OCI-M2 (cell line): ENCODE data around the gene NDST1.
A peak's percentile ranks its signal among the peaks of the same experiment; 100 is the strongest.

Source experiments
- DNase-seq: peaks from one replicate; lab custom pipeline; 2025; ENCODE audit not compliant: unreplicated experiment; lab: John Stamatoyannopoulos, UW

NDST1 gene

DNA sequence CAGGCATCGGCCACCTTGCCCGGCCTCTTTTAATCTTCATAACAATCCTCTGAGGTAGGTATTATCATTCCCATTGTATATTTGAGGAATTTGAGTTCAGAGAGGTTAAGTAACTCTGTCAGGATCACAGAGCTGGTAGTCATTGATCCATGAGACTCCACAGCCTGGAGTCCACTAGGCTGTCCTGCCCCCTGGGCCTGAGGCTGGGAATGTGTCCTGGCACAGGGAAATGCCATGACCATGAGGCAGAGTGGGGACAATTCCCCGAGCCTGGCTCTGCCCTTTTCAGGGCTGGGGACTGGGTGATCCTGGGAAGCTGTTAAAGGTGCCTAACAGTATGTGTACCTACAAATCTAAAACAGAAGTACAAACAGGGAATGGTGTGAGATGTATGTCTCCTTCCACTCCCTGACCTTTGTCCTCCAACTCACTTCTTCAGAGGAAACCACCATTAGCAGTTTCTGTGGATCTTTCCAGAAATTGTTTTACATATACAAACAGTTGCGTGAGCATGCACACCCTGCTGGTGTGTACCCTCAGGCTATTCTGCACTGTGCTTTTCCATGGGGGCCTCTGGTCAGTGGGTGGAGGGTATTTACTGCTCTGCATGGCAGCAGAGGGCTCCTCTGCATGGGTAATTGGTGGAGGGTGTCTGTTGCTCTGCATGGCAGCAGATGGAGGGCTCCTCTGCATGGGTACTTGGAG lies 53.8 kb downstream of the NDST1 start:
- DNase-seq, result no peak

GRCh38 chr5:150562832-150563231 lies 54.9 kb downstream of the NDST1 start:
- peak; percentile 6 for DNase-seq

DNA sequence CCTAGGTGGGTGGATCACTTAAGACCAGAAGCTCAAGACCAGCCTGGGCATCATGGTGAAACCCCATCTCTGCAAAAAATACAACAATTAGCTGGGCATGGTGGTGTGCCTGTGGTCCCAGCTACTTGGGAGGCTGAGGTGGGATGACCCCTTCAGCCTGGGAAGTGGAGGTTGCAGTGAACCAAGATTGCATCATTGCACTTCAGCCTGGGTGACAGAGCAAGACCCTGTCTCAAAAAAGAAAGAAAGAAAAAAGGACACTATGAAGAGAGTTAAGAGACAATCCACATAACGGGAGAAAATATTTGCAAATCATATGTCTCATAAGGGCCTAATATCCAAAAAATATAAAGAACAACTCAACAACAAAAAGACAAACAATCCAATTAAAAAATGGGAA lies 57.9 kb downstream of the NDST1 start:
- no peak for DNase-seq

DNA sequence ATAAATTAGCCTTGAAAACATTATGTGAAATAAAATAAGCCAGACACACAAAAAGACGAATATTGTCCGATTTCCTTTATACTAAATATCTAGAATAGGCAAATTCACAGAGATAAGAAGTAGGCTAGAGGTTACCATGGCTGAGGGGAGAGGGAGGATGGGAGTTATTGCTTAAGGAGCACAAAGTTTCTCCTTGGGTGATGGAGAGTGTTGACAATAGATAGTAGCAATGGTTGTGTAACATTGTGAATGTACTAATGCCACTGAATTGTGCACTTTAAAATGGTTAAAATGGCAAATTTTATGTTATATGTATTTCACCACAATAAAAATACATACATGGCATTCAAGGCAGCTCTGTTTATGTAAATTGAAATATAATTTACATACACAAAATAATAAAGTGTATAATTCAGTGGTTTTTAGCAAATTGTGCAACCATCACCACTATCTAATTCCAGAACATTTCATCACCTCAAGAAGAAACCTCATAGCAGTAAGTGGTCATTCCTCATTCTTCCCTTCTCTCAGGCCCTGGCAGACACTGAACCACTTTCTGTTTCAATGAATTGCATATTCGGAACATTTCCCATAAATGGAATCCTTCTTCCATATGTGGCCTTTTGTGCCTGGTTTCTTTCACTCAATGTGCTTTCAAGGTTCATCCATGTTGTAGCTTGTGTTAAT lies 59.2 kb downstream of the NDST1 start:
- DNase-seq, result no peak

GRCh38 chr5:150568663-150569062 lies 60.7 kb downstream of the NDST1 start:
- no peak for DNase-seq

- DNase-seq, result no peak
Observed at GRCh38 chr5:150570333-150570732, 62.4 kb downstream of the NDST1 start.

DNA sequence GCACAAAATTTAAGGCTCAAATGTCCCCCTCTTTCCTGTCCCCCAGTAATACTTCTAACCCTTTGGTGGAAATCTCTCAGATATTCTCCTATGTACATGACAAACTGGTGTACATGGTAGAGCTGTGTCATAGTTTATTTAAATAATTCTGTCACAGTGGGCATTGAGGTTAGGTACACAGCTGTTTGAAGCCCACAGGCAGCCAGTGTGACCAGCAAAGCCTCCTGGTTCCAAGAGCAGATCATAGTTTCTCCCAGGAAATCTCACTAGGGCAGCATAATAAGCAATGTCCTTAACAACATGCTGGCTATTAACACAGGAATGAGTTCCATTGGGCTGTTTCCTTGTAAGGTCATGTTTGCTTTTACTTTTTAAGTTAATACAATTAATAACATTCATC lies 63.9 kb downstream of the NDST1 start:
- no peak for DNase-seq

DNA sequence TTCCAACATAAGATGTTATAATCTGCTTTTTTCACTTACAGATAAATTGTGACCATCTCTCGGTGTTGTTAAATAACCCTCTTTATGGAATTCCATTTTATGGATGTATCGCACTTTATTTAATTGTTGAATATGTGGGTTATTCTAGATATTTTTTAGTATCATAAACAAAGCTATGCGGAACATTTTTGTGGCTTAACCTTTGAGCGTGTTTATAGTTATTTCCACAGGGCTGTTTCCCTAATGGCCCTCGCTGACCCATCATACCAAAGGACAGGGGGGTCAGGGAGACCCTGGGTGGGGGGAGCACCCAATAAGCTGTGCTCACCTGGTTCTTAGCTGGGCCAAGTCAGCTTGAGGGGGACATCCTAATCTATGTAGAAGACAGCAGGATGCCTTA lies 65.3 kb downstream of the NDST1 start:
- no peak for DNase-seq

DNA sequence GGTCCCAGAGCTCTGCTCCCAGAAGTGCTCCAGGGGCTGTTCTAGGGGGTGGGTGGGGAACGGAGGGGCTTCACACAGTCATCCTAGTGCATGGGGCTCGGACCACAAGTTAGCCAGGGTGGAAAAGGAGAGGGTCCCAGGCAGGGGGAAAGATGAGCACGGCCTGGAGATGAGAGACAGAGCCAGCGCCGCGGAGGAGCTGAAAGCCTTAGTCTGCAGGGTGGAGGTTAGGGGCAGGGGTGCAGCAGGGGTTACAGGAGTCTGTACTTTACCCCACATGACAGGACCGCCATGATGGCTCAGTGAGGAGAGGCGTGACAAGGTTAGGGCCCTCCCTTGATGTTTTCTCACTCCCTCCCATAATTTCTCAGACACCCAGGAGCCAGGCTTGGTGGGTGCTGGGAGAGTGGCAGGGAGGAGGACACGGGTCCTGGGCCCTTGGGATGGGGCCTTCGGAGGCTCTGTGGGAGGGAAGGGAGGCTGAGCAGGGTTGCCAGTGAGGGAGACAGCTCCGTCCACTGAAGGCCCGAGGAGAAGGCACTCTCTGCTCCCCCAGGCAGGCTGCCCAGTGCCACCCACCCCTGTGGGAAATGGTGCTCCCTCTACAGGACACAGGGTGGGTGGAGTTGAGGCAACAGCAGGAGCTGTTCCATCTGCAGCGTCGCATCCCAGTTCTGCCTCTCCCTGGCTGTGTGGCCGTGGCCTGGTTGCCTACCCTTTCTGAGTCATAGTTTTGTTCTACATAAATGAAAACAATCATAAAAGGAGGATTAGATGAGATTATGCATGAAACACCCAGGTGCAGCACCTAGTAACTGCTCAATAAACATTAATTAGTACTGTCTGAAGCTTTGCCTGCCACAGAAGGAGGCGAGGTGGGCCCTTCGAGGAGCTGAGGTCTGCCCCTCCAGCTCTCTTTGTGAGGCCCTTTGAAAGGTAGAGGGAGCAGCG lies 66.2 kb downstream of the NDST1 start:
- no peak for DNase-seq

- DNase-seq, result no peak
Observed at GRCh38 chr5:150574818-150575547, 67.1 kb downstream of the NDST1 start.

- DNase-seq, result no peak
Observed at GRCh38 chr5:150575745-150576448, 68.0 kb downstream of the NDST1 start.

GRCh38 chr5:150576449-150576949 lies 68.6 kb downstream of the NDST1 start:
- no peak for DNase-seq

DNA sequence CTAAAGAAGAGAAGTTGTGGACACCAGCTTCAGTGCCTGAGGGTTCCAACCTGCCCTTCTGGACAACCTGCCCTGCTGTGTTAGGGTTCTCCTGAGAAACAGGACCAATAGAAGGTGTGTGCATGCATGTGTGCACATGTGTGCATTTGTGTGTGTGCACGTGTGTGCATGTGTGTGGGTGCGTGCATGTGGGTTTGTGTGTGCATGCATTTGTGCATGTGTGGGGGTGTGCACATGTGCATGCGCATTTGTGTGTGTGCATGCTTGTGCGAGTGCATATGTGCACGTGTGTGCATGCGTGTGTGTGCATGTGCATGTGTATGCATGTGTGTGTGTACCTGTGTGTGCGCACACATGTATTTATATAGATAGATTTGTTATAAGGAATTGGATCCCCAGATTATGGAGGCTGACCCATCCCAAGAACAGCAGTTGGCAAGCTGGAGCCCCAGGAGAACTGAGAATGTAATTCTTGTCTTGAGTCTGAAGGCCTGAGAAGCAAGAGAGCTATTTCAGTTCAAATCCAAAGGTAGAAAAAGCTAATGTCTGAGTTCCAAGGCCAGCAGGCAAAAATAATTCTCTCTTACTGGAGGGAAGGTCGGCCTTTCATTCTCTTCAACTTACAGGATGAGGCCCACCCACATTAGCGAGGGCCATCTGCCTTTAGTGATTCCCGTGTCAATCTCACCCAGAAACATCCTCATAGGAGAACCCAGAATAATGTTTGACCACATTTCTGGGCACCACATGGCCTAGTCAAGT lies 69.6 kb downstream of the NDST1 start:
- DNase-seq, result no peak

- no peak for DNase-seq
Observed at GRCh38 chr5:150578781-150579461, 71.0 kb downstream of the NDST1 start.

- DNase-seq, result no peak
Observed at GRCh38 chr5:150579462-150580400, 71.8 kb downstream of the NDST1 start.

DNA sequence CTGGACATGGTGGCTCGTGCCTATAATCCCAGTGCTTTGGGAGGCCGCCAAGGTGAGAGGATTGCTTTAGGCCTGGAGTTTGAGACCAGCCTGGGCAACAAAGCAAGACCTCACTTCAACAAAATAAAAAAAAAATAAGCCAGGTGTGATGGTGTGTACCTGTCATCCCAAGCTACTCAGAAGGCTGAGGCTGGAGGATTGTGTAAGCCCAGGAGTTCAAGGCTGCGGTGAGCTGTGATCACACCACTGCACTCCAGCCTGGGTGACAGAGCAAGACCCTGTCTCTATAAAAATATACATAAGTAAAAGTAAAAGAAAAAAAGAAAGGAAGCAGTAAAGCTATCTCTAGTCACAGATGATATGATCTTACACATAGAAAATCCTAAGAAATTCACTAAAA lies 73.0 kb downstream of the NDST1 start:
- no peak for DNase-seq

DNA sequence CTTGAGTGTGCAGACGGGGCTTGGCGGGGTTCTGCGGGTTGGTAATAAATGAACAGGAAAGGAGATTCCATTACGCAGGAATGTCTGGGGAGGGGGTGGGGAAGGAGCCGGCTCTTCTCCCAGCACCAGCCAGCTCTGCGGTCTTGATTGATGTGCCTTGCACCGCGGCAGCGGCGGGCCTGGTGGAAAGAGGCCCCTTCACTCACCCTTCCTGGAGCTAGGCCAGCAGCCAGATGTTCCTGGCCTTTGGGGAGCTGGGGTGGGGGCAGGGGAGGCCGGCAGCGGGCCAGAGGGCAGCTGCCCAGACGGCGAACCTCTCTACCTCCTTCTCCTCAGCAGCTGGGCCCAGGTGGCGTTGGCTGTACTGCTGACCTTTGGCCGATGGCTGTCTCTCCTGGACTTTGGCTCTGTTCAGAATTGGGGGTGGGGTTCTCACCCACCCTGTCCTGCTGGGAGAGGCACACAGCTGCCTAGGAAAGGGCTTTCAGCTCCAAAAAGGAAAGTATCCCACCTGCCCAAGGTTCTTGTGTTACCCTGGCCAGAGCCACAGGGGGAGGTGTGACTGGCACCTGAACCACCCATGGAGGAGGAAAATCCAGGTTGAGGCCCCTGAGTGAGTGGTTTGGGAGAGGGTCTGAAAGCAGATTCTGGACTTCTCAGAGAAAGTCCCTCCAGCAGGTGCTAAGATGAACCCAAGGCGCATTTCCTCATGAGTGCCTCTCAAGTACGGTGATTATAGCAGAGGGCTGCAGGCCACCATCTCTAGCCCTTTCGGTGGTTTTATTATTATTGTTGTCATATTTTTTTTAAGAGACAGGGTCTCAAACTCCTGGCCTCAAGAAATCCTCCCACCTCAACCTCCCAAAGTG lies 74.5 kb downstream of the NDST1 start:
- DNase-seq, result no peak
